Breast epithelium (tissue), 4 donors: ENCODE results near the gene GID8. TPM values are rescaled to one million over a fixed set of nuclear protein-coding genes. Genes with fewer than 3 reads are reported as not detected.
"Not testable (repeated sequence)": the region's sequence is repeated elsewhere in the genome, so short reads cannot be mapped to it uniquely, and the experiment has no call there.

Experiments
- DNase-seq, 2 donors: peaks; one replicate each; pipeline ENCODE4 v3.0.0-alpha.2; 2019; ENCODE audit warnings: low spot score in 2 of 2
- H3K27ac ChIP-seq, 2 donors: fragments of 200-600 bp; sonication (generic) in 1 of 2; one replicate each; pipeline ENCODE4 v1.5.1; 2016 to 2019; ENCODE audit warnings: mild to moderate bottlenecking in 1 of 2
- H3K27me3 ChIP-seq, 2 donors: fragments of 200-600 bp; sonication (generic) in 1 of 2; one replicate each; pipeline versions ENCODE4 v1.5.1 to v1.6.0; 2017 to 2019; ENCODE audit warnings: control low read depth in 1 of 2, mild to moderate bottlenecking in 1 of 2
- H3K36me3 ChIP-seq: fragments of 200-600 bp; one replicate; pipeline ENCODE4 v1.5.1; 2019
- H3K4me1 ChIP-seq, 2 donors: fragments of 200-600 bp; sonication (generic); one replicate each; pipeline ENCODE4 v1.5.1; 2016 to 2019; ENCODE audit warnings: control low read depth in 1 of 2
- H3K4me3 ChIP-seq, 3 donors: fragments of 200-600 bp; sonication (generic); 1 replicate in 2 of 3; 2 replicates in 1 of 3; pipeline ENCODE4 v1.5.1; 2016 to 2019; ENCODE audit warnings: mild to moderate bottlenecking in 3 of 3, moderate library complexity in 2 of 3
- H3K9me3 ChIP-seq, 2 donors: fragments of 200-600 bp; sonication (generic) in 1 of 2; one replicate each; pipeline ENCODE4 v1.5.1; 2016 to 2019; ENCODE audit warnings: control low read depth in 1 of 2
- CTCF ChIP-seq, 3 donors: fragments of 450-650 bp; IDR thresholded peaks; one replicate each; pipeline ENCODE4 v1.5.1; 2016 to 2017; ENCODE audit warnings: antibody characterized with exemption in 3 of 3, mild to moderate bottlenecking in 3 of 3, moderate library complexity in 3 of 3
- POLR2A ChIP-seq: fragments of 450-650 bp; IDR thresholded peaks from one replicate; pipeline ENCODE4 v1.6.1; 2016; ENCODE audit warnings: antibody characterized with exemption, mild to moderate bottlenecking, moderate library complexity
- POLR2AphosphoS5 ChIP-seq, 3 donors: sonication (generic); formaldehyde crosslinking; IDR thresholded peaks; one replicate each; pipeline ENCODE4 v1.6.1; 2017; ENCODE audit warnings: antibody characterized with exemption in 3 of 3
- intact Hi-C: fragments of 100-400 bp; cut with DNase I; formaldehyde crosslinking; loops from one replicate; pipeline ENCODE4 v1.15.1; 2023; ENCODE audit warnings: low total_unique reads
- total RNA-seq, 3 donors: library from RNA; depleted of rRNA; stranded (reverse); fragments of >200 nt; gene quantifications; one replicate each; pipeline ENCODE4 v1.1.0, GENCODE V29; 2016

Gene GID8
- total RNA-seq, 3 donors from 2014 or later, result 30.2 to 36.7 (median 31.8) TPM

GRCh38 chr20:62956387-62957135, 18.6 kb downstream of the GID8 start:
- Histone ChIP-seq H3K27me3 (no peaks in the 10 kb centered on the region), H3K27ac (no peak overlapping the region), H3K36me3 (no peaks in the 10 kb centered on the region), H3K4me3 (no peak overlapping the region), H3K4me1 (peaks cover 0 to 12% of the 10 kb centered on the region in 2 donors), H3K9me3 (no peaks in the 10 kb centered on the region)
- TF ChIP-seq CTCF (IDR thresholded peaks at IDR 0.05) (no peak), POLR2AphosphoS5 (IDR thresholded peaks at IDR 0.05) (no peak), POLR2A (no peak)
- intact Hi-C loops, result no loop called here
- no peak for DNase-seq

DNA sequence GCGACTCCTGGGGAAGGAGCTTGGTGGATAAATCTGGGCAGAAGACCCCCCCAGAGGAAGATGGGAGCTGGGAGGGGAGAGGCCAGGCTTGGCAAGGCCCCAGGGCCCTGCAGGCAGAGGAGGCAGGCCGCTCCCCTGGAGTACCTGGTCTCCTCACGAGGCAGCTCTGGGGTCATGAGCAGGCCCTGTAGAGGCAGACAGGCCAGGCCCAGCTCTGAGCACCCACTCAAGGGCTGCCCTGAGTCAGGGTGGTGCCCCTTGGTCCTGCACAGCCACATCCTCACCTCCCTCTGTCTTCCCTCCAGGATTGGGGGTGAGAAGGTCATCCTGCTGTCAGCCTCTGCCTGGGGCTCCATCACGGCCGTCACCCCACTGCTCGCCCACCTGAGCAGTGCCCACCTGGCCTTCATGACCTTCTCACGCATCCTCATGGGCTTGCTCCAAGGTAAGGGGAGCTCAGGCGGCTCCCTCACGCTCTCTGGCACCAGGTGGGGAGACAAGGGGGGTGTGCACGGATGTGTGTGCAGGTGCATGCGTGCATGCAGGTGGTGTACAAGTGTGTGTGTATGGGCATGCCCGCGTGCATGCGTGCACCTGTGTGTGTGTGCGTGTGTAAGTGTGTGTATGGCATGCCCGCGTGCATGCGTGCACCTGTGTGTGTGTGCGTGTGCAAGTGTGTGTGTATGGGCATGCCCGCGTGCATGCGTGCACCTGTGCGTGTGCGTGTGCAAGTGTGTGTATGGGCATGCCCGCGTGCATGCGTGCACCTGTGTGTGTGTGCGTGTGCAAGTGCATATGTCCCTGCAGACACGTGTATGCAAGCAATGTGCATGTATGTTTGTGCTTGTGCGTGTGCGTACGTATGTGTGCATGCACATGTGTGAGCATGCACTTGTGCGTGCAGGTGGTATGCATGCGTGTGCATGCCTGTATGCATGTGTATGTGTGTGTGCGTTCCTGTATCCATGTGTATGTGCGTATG, 19.5 kb downstream of the GID8 start:
- DNase-seq, result no peak
- Histone ChIP-seq H3K9me3 (no peaks in the 10 kb centered on the region), H3K27me3 (no peaks in the 10 kb centered on the region), H3K4me1 (peaks cover 0 to 12% of the 10 kb centered on the region in 2 donors), H3K36me3 (no peaks in the 10 kb centered on the region), H3K4me3 (no peak overlapping the region), H3K27ac (no peak overlapping the region)
- intact Hi-C loops, result no loop called here
- TF ChIP-seq POLR2AphosphoS5 (IDR thresholded peaks at IDR 0.05), result no peak
- TF ChIP-seq CTCF (IDR thresholded peaks at IDR 0.05), result no peak
- no peak for TF ChIP-seq POLR2A

- DNase-seq, result no peak
- Histone ChIP-seq H3K4me3 (no peak overlapping the region), H3K27ac (no peak overlapping the region), H3K27me3 (no peaks in the 10 kb centered on the region), H3K36me3 (no peaks in the 10 kb centered on the region), H3K9me3 (no peaks in the 10 kb centered on the region), H3K4me1 (peaks cover 0 to 5% of the 10 kb centered on the region in 2 donors)
- TF ChIP-seq CTCF (IDR thresholded peaks at IDR 0.05) (no peak), POLR2AphosphoS5 (IDR thresholded peaks at IDR 0.05) (no peak), POLR2A (no peak)
- intact Hi-C loops, result no loop called here
Observed at GRCh38 chr20:62958388-62959100, 20.6 kb downstream of the GID8 start.

GRCh38 chr20:62959101-62959971, 21.4 kb downstream of the GID8 start:
- no peak for DNase-seq
- Histone ChIP-seq H3K27me3 (no peaks in the 10 kb centered on the region), H3K9me3 (no peaks in the 10 kb centered on the region), H3K4me1 (peaks cover 0 to 2% of the 10 kb centered on the region in 2 donors), H3K4me3 (no peak overlapping the region), H3K27ac (no peak overlapping the region), H3K36me3 (no peaks in the 10 kb centered on the region)
- TF ChIP-seq POLR2A, result no peak
- intact Hi-C loops, result no loop called here

GRCh38 chr20:62959998-62960436, 22.1 kb downstream of the GID8 start:
- Histone ChIP-seq H3K4me3 (no peak overlapping the region), H3K9me3 (no peaks in the 10 kb centered on the region), H3K36me3 (no peaks in the 10 kb centered on the region), H3K4me1 (peaks cover 0 to 2% of the 10 kb centered on the region in 2 donors), H3K27me3 (no peaks in the 10 kb centered on the region), H3K27ac (no peak overlapping the region)
- intact Hi-C loops, result no loop called here
- no peak for DNase-seq
- TF ChIP-seq POLR2A, result no peak
- TF ChIP-seq CTCF (IDR thresholded peaks at IDR 0.05), result no peak
- no peak for TF ChIP-seq POLR2AphosphoS5 (IDR thresholded peaks at IDR 0.05)

- H3K27me3 ChIP-seq, H3K4me1 ChIP-seq, intact Hi-C loops, H3K27ac ChIP-seq, DNase-seq, H3K36me3 ChIP-seq, H3K4me3 ChIP-seq, H3K9me3 ChIP-seq: not testable (repeated sequence)
Observed at GRCh38 chr20:62960446-62961309, 22.7 kb downstream of the GID8 start.
